H9 (cell line): ENCODE results near the gene KRTAP9-3. TPM values are rescaled to one million over a fixed set of nuclear protein-coding genes. Genes with fewer than 3 reads are reported as not detected.

ENCODE experiments used
- DNase-seq: peaks from one replicate; pipeline ENCODE4 v3.0.0-alpha.2; 2017
- H2AFZ ChIP-seq: one replicate; pipeline ENCODE4 v1.6.1; 2013; ENCODE audit warnings: mild to moderate bottlenecking, low read length, control low read depth, moderate library complexity
- H2AK5ac ChIP-seq: 2 replicates; pipeline ENCODE4 v1.6.1; 2013; ENCODE audit warnings: low read length, control low read depth, mixed read lengths; ENCODE audit not compliant: insufficient read length
- H2BK120ac ChIP-seq: one replicate; pipeline ENCODE4 v1.6.1; 2013; ENCODE audit warnings: low read depth, mild to moderate bottlenecking, low read length, control low read depth, inconsistent platforms; ENCODE audit not compliant: poor library complexity, severe bottlenecking
- H2BK12ac ChIP-seq: 2 replicates; pipeline ENCODE4 v1.6.1; 2013; ENCODE audit warnings: low read length, control low read depth, mixed read lengths, low read depth; ENCODE audit not compliant: insufficient read length
- H2BK15ac ChIP-seq: 2 replicates; pipeline ENCODE4 v1.6.1; 2013; ENCODE audit warnings: low read depth, low read length, control low read depth
- H2BK20ac ChIP-seq: one replicate; pipeline ENCODE4 v1.6.1; 2013; ENCODE audit warnings: low read depth, mild to moderate bottlenecking, low read length, control low read depth, inconsistent platforms; ENCODE audit not compliant: poor library complexity, severe bottlenecking
- H2BK5ac ChIP-seq: 2 replicates; pipeline ENCODE4 v1.6.1; 2013; ENCODE audit warnings: low read length, control low read depth, mixed read lengths; ENCODE audit not compliant: insufficient read length
- H3K14ac ChIP-seq: 2 replicates; pipeline ENCODE4 v1.6.1; 2013; ENCODE audit warnings: low read length, control low read depth; ENCODE audit not compliant: insufficient read depth
- H3K18ac ChIP-seq: 2 replicates; pipeline ENCODE4 v1.6.1; 2013; ENCODE audit warnings: low read depth, mild to moderate bottlenecking, mixed read lengths, low read length, control low read depth; ENCODE audit not compliant: insufficient read length
- H3K23ac ChIP-seq: 2 replicates; pipeline ENCODE4 v1.6.1; 2013; ENCODE audit warnings: low read length, control low read depth, mixed read lengths, low read depth; ENCODE audit not compliant: insufficient read length
- H3K23me2 ChIP-seq: 2 replicates; pipeline ENCODE4 v1.6.1; 2013; ENCODE audit warnings: low read depth, mild to moderate bottlenecking, mixed read lengths, low read length, control low read depth; ENCODE audit not compliant: insufficient read length, poor library complexity, severe bottlenecking
- H3K27ac ChIP-seq: 2 replicates; pipeline ENCODE4 v1.5.1; 2013; ENCODE audit warnings: low read length, control low read depth, mixed read lengths, low read depth; ENCODE audit not compliant: insufficient read length
- H3K27me3 ChIP-seq: 2 replicates; pipeline ENCODE4 v1.6.1; 2013; ENCODE audit warnings: low read length, control low read depth, inconsistent platforms; ENCODE audit not compliant: insufficient read depth
- H3K4ac ChIP-seq: 2 replicates; pipeline ENCODE4 v1.6.1; 2013; ENCODE audit warnings: low read depth, mild to moderate bottlenecking, control low read depth, inconsistent platforms, low read length, moderate library complexity
- H3K4me1 ChIP-seq: 2 replicates; pipeline ENCODE4 v1.6.1; 2013; ENCODE audit warnings: low read length, control low read depth, inconsistent platforms; ENCODE audit not compliant: insufficient read depth
- H3K4me2 ChIP-seq: 2 replicates; pipeline ENCODE4 v1.6.1; 2013; ENCODE audit warnings: low read length, control low read depth, mixed read lengths; ENCODE audit not compliant: insufficient read length, insufficient read depth
- H3K56ac ChIP-seq: 2 replicates; pipeline ENCODE4 v1.6.1; 2013; ENCODE audit warnings: low read depth, mild to moderate bottlenecking, mixed read lengths, low read length, control low read depth; ENCODE audit not compliant: insufficient read length
- H3K79me1 ChIP-seq: 2 replicates; pipeline ENCODE4 v1.6.1; 2013; ENCODE audit warnings: low read depth, mild to moderate bottlenecking, moderate library complexity, low read length, control low read depth, inconsistent platforms; ENCODE audit not compliant: insufficient read depth, poor library complexity, severe bottlenecking
- H3K79me2 ChIP-seq: 2 replicates; pipeline ENCODE4 v1.6.1; 2013; ENCODE audit warnings: low read length, control low read depth, inconsistent platforms; ENCODE audit not compliant: insufficient read depth
- H3K9ac ChIP-seq: 2 replicates; pipeline ENCODE4 v1.6.1; 2013; ENCODE audit warnings: low read length, control low read depth, mixed read lengths; ENCODE audit not compliant: insufficient read length; ENCODE audit errors: extremely low read depth
- H3K9me3 ChIP-seq: one replicate; pipeline ENCODE4 v1.6.1; 2013; ENCODE audit warnings: low read depth, low read length, inconsistent platforms; ENCODE audit not compliant: control insufficient read depth
- H3T11ph ChIP-seq: one replicate; pipeline ENCODE4 v1.6.1; 2013; ENCODE audit warnings: mild to moderate bottlenecking, low read length, control low read depth, inconsistent platforms
- H4K20me1 ChIP-seq: one replicate; pipeline ENCODE4 v1.6.1; 2013; ENCODE audit not compliant: control insufficient read depth, insufficient read length, insufficient read depth
- H4K5ac ChIP-seq: 2 replicates; pipeline ENCODE4 v1.6.1; 2013; ENCODE audit warnings: low read depth, mild to moderate bottlenecking, mixed read lengths, low read length, control low read depth; ENCODE audit not compliant: insufficient read length
- H4K8ac ChIP-seq: replicated peaks from 2 replicates; pipeline ENCODE4 v1.6.1; 2013; ENCODE audit warnings: low read length, control low read depth, mixed read lengths, low read depth; ENCODE audit not compliant: insufficient read length
- H4K91ac ChIP-seq: 2 replicates; pipeline ENCODE4 v1.6.1; 2013; ENCODE audit warnings: low read depth, mild to moderate bottlenecking, moderate library complexity, mixed read lengths, low read length, control low read depth; ENCODE audit not compliant: insufficient read length
- H3K27ac Mint-ChIP-seq, 3 experiments: 2 replicates in 2 of 3; 3 replicates in 1 of 3; pipeline ENCODE4 v1.8.0; 2020 to 2021; ENCODE audit warnings: mixed read lengths in 3 of 3, mild to moderate bottlenecking in 1 of 3, moderate library complexity in 1 of 3
- H3K27me3 Mint-ChIP-seq: 2 replicates; pipeline ENCODE4 v1.8.0; 2021; ENCODE audit warnings: low read depth, mild to moderate bottlenecking, moderate library complexity, mixed read lengths
- H3K36me3 Mint-ChIP-seq, 3 experiments: 2 replicates in 2 of 3; 3 replicates in 1 of 3; pipeline ENCODE4 v1.8.0; 2020 to 2021; ENCODE audit warnings: low read depth in 3 of 3, mixed read lengths in 3 of 3; ENCODE audit not compliant: insufficient read depth in 1 of 3
- H3K4me1 Mint-ChIP-seq, 2 experiments: 2 replicates each; pipeline ENCODE4 v1.8.0; 2020; ENCODE audit warnings: mixed read lengths in 2 of 2
- H3K4me3 Mint-ChIP-seq, 2 experiments: 2 replicates in 1 of 2; 3 replicates in 1 of 2; pipeline ENCODE4 v1.8.0; 2020 to 2021; ENCODE audit warnings: mild to moderate bottlenecking in 2 of 2, mixed read lengths in 2 of 2, moderate library complexity in 1 of 2
- H3K9me3 Mint-ChIP-seq, 2 experiments: 2 replicates in 1 of 2; 3 replicates in 1 of 2; pipeline ENCODE4 v1.8.0; 2020; ENCODE audit warnings: mild to moderate bottlenecking in 2 of 2, mixed read lengths in 2 of 2, moderate library complexity in 1 of 2
- CTCF ChIP-seq: fragments of 200-600 bp; sonication (generic); conservative IDR thresholded peaks from 3 replicates; pipeline ENCODE4 v1.8.0; 2021; ENCODE audit warnings: antibody characterized with exemption, mild to moderate bottlenecking
- WGBS: extraction: QIAGEN DNeasy Blood & Tissue Kit; methylation state at CpG from one replicate; pipeline ENCODE4 v1.1.7; 2013; ENCODE audit warnings: missing lambda C conversion rate, low lambda C conversion rate, mixed read lengths; ENCODE audit not compliant: insufficient read length; ENCODE audit errors: extremely low coverage; 5-methylcytosine and 5-hydroxymethylcytosine counted together
- total RNA-seq: library from RNA; stranded (reverse); gene quantifications from 2 replicates; pipeline ENCODE4 v1.2.1, GENCODE V29; 2021

KRTAP9-3 gene
- total RNA-seq, 1 experiment from 2014 or later = not detected

- H3T11ph ChIP-seq = no peak overlapping the region
- H3K79me2 ChIP-seq = no peaks in the 10 kb centered on the region
- no peak overlapping the region for H2AFZ ChIP-seq
- H2BK20ac ChIP-seq = no peak overlapping the region
- H3K9me3 ChIP-seq = no peaks in the 10 kb centered on the region
- Mint-ChIP-seq H3K9me3 (peaks cover 12 to 14% of the 10 kb centered on the region in 2 experiments), H3K4me3 (no peak overlapping the region), H3K27me3 (peaks cover under 1% of the 10 kb centered on the region; the same call in 1 of the 2 replicates), H3K4me1 (peaks cover 0 to 2% of the 10 kb centered on the region in 2 experiments; a peak in 1 of 4 replicates), H3K36me3 (peaks cover 0 to 13% (median 0%) of the 10 kb centered on the region in 3 experiments; a peak in 4 of 7 replicates), H3K27ac (no peak overlapping the region)
- no peak overlapping the region for H3K23ac ChIP-seq
- H2AK5ac ChIP-seq = no peak overlapping the region
- no peak overlapping the region for H4K5ac ChIP-seq
- no peaks in the 10 kb centered on the region for H3K79me1 ChIP-seq
- no peak for TF ChIP-seq CTCF
- no peak overlapping the region for H4K91ac ChIP-seq
- no peak overlapping the region for H2BK120ac ChIP-seq
- H3K4ac ChIP-seq = no peak overlapping the region
- no CpG with 5 or more reads among the region's 1 CpG for WGBS
- no peak overlapping the region for H2BK5ac ChIP-seq
- no peaks in the 10 kb centered on the region for H3K4me1 ChIP-seq
- no peak overlapping the region for H2BK15ac ChIP-seq
- no peaks in the 10 kb centered on the region for H3K23me2 ChIP-seq
- no peaks in the 10 kb centered on the region for H4K20me1 ChIP-seq
- H2BK12ac ChIP-seq = no peak overlapping the region
- H3K18ac ChIP-seq = no peak overlapping the region
- H3K14ac ChIP-seq = no peak overlapping the region
- DNase-seq = no peak
- H3K27ac ChIP-seq = no peak overlapping the region
- no peaks in the 10 kb centered on the region for H3K27me3 ChIP-seq
- no peak overlapping the region for H3K4me2 ChIP-seq
- H3K9ac ChIP-seq = no peak overlapping the region
- no peak overlapping the region for H4K8ac ChIP-seq
- no peak overlapping the region for H3K56ac ChIP-seq
These were observed 20.3 kb upstream of the KRTAP9-3 start for GRCh38 chr17:41211845-41212466.
